ENCODE data around the gene BTN1A1.

DNA sequence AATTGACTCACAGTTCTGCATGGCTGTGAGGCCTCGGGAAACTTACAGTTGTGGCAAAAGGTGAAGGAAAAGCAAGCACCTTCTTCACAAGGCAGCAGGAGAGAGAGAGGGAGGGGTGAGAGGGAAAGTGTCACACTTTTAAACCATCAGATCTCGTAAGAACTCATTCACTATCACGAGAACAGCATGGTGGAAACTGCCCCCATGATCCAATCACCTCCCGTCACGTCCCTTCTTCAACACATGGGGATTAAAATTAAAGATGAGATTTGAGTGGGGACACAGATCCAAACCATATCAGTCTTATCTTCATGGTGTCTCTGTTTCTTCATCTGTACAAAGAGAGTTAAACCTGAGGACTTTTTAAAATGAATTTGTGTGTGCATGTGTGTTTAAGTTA, 13.7 kb upstream of the BTN1A1 start:
- no peak for TF ChIP-seq KDM1A (IDR thresholded peaks at IDR 0.05; ENCODE audit: low read depth)
- TF ChIP-seq CTCF (IDR thresholded peaks at IDR 0.05) = no peak
- no peak for TF ChIP-seq CBX8 (IDR thresholded peaks at IDR 0.05)
- no peak for TF ChIP-seq RAD21 (conservative IDR thresholded peaks at IDR 0.05 in 1 of 2, IDR thresholded peaks at IDR 0.05 in 1 of 2)
- TF ChIP-seq ZNF302 (CRISPR knock-in tag; IDR thresholded peaks at IDR 0.05) = no peak
- TF ChIP-seq BHLHE40 (IDR thresholded peaks at IDR 0.05; ENCODE audit: low read depth, low read length) = no peak
- no peak for TF ChIP-seq TP53 (CRISPR knock-in tag; IDR thresholded peaks at IDR 0.05)
- no peak for TF ChIP-seq SMC3 (IDR thresholded peaks at IDR 0.05)
- no peak for TF ChIP-seq CHD4 (IDR thresholded peaks at IDR 0.05; ENCODE audit: borderline replicate concordance)
- no peak for TF ChIP-seq JUN (IDR thresholded peaks at IDR 0.05)
- no peak for TF ChIP-seq JUNB (IDR thresholded peaks at IDR 0.05)
